Activated T-helper 1 cell treated with anti-CD3 and anti-CD28 coated beads, Interleukin-2, amount 50 U/mL, for 16 hours (primary cell): ENCODE measurements around the gene TMEM9B.

ENCODE experiments used
- DNase-seq, 2 donors: peaks; one replicate each; pipeline ENCODE4 v3.0.0-alpha.2; 2020; ENCODE audit warnings: low read depth in 1 of 2, low spot score in 1 of 2

Gene TMEM9B

GRCh38 chr11:8930456-8931175 lies 33.6 kb downstream of the TMEM9B start:
- DNase-seq: no peak

- DNase-seq: no peak
Observed at GRCh38 chr11:8928981-8929615, 35.1 kb downstream of the TMEM9B start.

- DNase-seq: no peak
Observed at GRCh38 chr11:8928205-8928604, 36.0 kb downstream of the TMEM9B start.

GRCh38 chr11:8927233-8927632 lies 37.0 kb downstream of the TMEM9B start:
- DNase-seq: no peak

DNA sequence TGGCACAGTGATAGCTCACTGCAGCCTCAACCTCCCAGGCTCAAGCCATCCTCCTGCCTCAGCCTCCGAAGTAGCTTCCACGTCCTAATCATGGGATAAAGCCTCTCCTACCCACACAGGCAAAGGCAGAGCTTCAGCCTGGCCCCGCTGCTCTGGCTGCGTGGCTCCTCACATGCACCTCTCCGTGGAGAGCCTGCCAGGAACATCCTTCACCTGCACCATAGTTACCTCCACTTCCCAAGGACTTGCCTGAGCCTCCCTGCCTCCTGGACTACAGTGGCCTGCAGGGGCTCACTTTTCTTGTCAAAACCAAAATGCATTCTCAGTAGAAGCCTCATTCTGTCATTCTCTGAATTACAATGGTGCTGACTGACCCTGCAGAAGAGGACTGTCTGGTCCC lies 38.0 kb downstream of the TMEM9B start:
- no peak for DNase-seq

DNA sequence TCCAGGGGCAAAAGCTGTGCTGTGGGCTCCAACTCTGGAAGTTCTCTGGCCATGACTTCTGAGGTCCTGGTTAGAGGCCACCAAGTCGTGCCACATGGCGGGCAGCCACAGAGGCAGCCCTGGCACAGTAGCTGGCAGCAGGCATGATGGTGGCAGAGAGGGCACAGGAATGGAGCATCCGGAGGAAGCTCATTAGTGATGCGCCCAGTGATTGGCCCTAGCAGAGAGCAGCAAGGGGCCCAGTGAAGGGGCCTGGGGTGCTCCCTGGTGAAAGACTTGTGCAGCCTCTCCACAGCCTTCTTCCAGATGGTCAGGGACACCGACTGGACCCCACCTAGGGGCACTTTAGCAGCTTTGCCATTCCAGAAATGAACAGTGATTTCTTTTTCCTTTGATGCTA lies 38.5 kb downstream of the TMEM9B start:
- DNase-seq: no peak

- DNase-seq: no peak
Observed at GRCh38 chr11:8922691-8923090, 41.6 kb downstream of the TMEM9B start.

DNA sequence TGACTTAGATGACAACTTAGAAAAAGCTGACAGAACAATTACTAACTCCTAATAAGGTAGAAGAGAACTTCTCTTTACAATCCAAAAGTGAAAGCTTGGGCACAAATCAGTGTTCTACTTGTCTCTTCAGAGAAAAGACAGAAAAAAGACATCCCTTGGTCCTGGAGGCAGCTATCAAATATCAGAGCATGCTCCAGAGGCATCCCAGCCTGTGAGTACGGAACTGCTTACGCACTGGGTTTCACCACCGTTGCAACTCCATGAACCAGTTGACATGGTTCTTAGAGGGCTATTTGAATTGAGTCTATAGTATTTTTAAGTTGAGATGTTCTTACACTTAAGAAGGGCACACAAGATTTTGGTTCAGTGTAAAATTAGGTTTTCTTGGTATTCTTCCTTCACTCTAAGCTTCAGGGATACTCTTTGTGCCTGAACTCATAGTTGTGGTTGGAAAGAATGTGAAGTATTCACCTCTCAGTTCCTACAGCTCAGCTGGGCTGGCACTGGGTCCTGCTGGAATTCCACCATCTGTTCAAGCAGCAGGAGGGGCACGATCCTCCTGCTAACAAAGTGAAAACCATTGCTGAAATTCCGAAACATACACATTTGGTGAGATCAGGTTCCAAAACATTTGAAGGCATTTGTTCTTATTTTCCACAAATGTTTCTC lies 47.0 kb downstream of the TMEM9B start:
- DNase-seq: no peak

GRCh38 chr11:8914661-8915018 lies 49.6 kb downstream of the TMEM9B start:
- DNase-seq: no peak

DNA sequence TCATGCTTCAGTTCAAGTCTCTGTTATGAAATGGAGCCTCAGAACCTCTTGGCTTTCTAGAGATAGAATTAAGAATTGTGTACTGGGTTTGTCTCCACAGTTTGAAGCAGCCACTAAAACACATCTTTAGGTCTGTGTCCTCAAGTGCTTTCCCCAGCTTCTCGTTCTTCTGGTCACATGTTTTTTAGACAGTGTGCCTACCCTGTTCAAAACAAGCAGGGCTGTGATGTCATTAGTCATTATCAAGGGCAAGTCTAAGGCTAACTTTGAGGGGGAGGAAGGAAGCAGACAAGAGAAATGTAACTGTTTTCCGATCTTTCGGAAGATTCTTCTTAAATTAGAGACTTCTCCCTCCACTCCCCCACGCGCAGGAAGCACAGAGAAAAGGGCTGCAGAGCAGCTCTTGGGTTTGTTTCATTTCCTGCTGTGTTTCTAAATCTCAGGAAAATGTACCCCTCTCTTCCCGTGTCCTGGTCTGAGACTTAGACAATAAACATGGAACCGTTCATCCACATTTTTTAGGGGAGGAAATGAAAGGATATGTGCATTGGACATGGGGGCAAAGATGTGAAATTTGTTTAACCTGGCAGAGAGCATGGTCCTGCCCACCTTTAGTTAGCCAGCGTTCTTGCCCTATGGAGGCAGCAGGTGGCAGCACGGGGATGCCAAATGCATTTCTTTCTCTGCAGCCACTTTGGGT lies 50.1 kb downstream of the TMEM9B start:
- DNase-seq: peak in 1 of 2 donors; percentile 15

DNA sequence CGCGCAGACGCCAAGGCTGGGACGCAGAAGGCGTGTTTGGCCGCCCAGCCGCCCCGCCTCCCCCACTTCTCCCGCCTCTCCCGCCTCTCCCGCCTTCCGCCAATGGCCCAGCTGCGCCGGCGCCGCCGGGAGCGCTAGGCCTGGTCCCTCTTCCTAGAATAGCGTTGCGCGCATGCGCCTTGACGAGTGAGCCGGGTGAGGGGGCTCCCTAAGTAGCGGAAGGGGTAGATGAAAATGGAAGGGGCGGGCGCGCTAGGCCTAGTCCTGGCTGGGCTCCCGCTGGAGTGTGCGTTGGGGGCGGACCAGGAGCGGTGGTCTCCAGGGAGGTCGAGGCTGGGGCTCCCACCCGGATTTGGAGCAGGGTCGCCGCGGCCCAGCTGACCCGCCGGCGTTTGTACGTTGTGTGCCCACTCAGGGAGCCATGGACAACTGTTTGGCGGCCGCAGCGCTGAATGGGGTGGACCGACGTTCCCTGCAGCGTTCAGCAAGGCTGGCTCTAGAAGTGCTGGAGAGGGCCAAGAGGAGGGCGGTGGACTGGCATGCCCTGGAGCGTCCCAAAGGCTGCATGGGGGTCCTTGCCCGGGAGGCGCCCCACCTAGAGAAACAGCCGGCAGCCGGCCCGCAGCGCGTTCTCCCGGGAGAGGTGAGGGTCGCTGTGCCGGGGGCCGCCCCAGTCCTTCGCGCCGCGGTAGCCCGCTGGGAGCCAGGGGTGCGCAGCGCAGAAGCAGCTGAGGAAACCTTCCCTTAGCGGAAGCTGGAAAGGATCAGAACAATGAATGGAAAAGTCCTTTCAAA lies 53.0 kb downstream of the TMEM9B start, which contains the start of gene AKIP1:
AKIP1 (plus strand) TSS at position 161 of the 795 bp plus-strand sequence; CDS start at position 422, 261 bp downstream.
- DNase-seq: peak; percentile 48 to 71

- DNase-seq: no peak
Observed at GRCh38 chr11:8910649-8911026, 53.6 kb downstream of the TMEM9B start.

DNA sequence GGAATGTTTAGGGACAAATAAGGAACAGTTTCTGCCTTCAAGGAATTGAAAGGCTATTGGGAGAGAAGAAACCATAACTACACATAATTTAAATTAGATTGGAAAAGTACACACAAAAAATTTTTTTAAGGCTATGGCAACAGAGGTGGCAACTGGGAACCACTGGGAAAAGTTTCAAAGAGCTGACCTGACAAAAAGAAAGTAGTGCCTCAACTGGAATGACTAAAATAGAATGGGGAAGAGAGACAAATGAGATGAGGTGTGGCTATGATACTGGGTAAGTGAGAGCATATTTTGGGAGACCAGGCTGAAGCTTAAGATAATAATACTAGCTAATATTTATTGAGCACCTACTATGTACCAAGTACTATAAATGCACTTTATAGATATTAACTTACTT lies 56.1 kb downstream of the TMEM9B start:
- no peak for DNase-seq

GRCh38 chr11:8907116-8907515 lies 57.1 kb downstream of the TMEM9B start:
- no peak for DNase-seq

DNA sequence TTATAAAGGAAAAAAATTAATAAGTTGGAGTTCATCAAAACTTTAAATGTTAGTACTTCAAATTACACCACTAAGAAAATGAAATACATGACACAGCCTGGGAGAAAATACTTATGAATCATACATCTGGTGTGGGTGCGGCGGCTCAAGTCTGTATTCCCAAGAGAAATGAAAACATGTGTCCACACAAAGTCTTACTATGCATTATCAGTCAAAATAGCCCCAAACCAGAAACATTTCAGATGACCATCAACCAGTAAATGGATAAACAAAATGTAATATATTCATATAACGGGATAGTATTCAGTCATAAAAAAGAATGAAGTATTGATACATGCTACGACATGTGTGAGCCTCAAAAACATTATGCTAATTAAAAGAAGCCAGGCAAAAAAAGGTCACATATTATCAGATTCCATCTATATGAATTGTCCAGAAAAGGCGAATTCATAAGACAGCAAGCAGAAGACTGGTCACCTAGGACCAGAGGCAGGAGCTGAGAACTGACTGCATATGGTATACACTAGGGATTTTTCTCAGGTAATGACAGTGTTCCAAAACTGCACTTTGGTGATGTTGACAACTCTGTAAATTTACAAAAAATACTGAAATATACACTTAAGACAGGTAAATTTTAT lies 58.6 kb downstream of the TMEM9B start:
- no peak for DNase-seq

DNA sequence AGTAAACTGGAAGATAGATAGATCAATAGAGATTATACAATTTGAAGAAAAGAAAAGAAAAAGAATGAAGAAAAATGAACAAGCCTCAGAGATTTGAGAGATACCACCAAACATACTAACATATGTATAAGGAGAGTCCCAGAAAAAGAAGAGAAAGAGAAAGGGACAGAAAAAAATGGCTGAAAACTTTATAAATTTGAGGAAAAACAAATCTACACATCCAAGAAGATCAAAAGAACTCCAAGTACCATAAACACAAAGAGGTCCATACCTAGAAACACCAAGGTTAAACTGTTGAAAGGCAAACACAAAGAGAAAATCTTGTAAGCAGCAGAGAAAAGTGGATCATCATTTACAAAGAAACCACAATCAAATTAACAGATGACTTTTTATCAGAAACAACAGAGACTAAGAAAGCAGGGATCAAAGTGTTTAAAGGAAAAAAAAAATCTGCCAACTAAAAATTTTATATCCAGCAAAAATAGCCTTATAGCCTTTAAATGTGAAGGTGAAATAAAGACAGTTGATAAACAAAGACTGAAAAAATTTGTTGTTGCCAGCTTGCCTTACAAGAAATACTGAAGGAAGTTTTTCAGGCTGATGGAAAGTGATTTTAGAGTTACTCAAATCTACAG lies 65.0 kb downstream of the TMEM9B start:
- no peak for DNase-seq
